SK-N-SH (cell line): Measurements from ENCODE around the gene SERINC2. TPM values are rescaled to one million over a fixed set of nuclear protein-coding genes. Genes with fewer than 3 reads are reported as not detected.

Source experiments
- CTCF ChIA-PET: fragments of 300-600, 350-600 bp; formaldehyde crosslinking; extraction: SDS; loops from one replicate; lab custom pipeline; 2021; lab: Yijun Ruan, JAX
- POLR2A ChIA-PET: fragments of 350-600 bp; sonication (Branson Sonifier 250); formaldehyde crosslinking; extraction: SDS; loops from one replicate; lab custom pipeline; 2020; ENCODE audit warnings: antibody characterized with exemption, inconsistent platforms; lab: Yijun Ruan, JAX
- DNase-seq: peaks from one replicate; pipeline ENCODE4 v3.0.0; 2012
- H2AFZ ChIP-seq: fragments of 200-600 bp; sonication (generic); 2 replicates; pipeline ENCODE4 v1.8.1; 2016; ENCODE audit warnings: antibody characterized with exemption, mild to moderate bottlenecking, low read depth
- H3F3A ChIP-seq: fragments of 200-600 bp; sonication (generic); replicated peaks from 2 replicates; pipeline ENCODE3; 2016; ENCODE audit warnings: antibody characterized with exemption, mild to moderate bottlenecking; ENCODE audit not compliant: insufficient read depth
- H3K27ac ChIP-seq, 2 experiments: fragments of 200-500 bp in 1 of 2; fragments of 200-600 bp in 1 of 2; sonication (Bioruptor generic) in 1 of 2; sonication (generic), shearing (Covaris generic) in 1 of 2; 2 replicates each; pipeline versions ENCODE4 v1.5.1 to v1.6.1; 2014 to 2016; ENCODE audit warnings: low read depth in 2 of 2, inconsistent platforms in 1 of 2, low read length in 1 of 2, mild to moderate bottlenecking in 1 of 2, mixed read lengths in 1 of 2
- H3K27me3 ChIP-seq: fragments of 200-600 bp; sonication (generic), shearing (Covaris generic); 2 replicates; pipeline ENCODE4 v1.6.1; 2016; ENCODE audit warnings: mixed run types; ENCODE audit not compliant: insufficient read depth
- H3K36me3 ChIP-seq, 2 experiments: fragments of 200-500 bp in 1 of 2; fragments of 200-600 bp in 1 of 2; sonication (Bioruptor generic) in 1 of 2; sonication (generic) in 1 of 2; replicated peaks in 1 of 2; 2 replicates each; pipeline versions ENCODE3 to v1.5.1; 2014 to 2016; ENCODE audit warnings: low read length in 1 of 2, mild to moderate bottlenecking in 1 of 2; ENCODE audit not compliant: insufficient read depth in 2 of 2, control insufficient read depth in 1 of 2
- H3K4me1 ChIP-seq, 2 experiments: fragments of 200-500 bp in 1 of 2; fragments of 200-600 bp in 1 of 2; sonication (Bioruptor generic) in 1 of 2; sonication (generic), shearing (Covaris generic) in 1 of 2; 2 replicates each; pipeline versions ENCODE4 v1.5.1 to v1.6.1; 2014 to 2016; ENCODE audit warnings: low read depth in 1 of 2, low read length in 1 of 2, mixed run types in 1 of 2; ENCODE audit not compliant: insufficient read depth in 2 of 2, control insufficient read depth in 1 of 2
- H3K4me2 ChIP-seq: fragments of 200-600 bp; sonication (generic), shearing (Covaris generic); 2 replicates; pipeline ENCODE4 v1.6.1; 2017; ENCODE audit warnings: mixed run types
- H3K4me3 ChIP-seq, 2 experiments: fragments of 200-500 bp in 1 of 2; fragments of 200-600 bp in 1 of 2; sonication (Bioruptor generic) in 1 of 2; sonication (generic), shearing (Covaris generic) in 1 of 2; 2 replicates each; pipeline versions ENCODE4 v1.5.1 to v1.8.1; 2014 to 2016; ENCODE audit warnings: low read depth in 2 of 2, inconsistent platforms in 1 of 2, low read length in 1 of 2, mild to moderate bottlenecking in 1 of 2, mixed read lengths in 1 of 2, moderate library complexity in 1 of 2
- H3K79me2 ChIP-seq: fragments of 200-600 bp; sonication (generic); 2 replicates; pipeline ENCODE4 v1.8.1; 2017; ENCODE audit warnings: mild to moderate bottlenecking; ENCODE audit not compliant: insufficient read depth
- H3K9ac ChIP-seq: fragments of 200-600 bp; sonication (generic); 2 replicates; pipeline ENCODE4 v1.6.1; 2017; ENCODE audit warnings: mixed run types
- H3K9me2 ChIP-seq: fragments of 200-600 bp; sonication (generic); 2 replicates; pipeline ENCODE4 v1.6.1; 2017; ENCODE audit warnings: mixed run types
- H3K9me3 ChIP-seq: fragments of 200-600 bp; sonication (generic); 2 replicates; pipeline ENCODE4 v1.6.1; 2017; ENCODE audit warnings: mixed run types, mild to moderate bottlenecking, moderate library complexity
- H4K20me1 ChIP-seq: fragments of 200-600 bp; sonication (generic); 2 replicates; pipeline ENCODE4 v1.6.1; 2017; ENCODE audit warnings: mild to moderate bottlenecking, mixed run types; ENCODE audit not compliant: insufficient read depth
- CHD2 ChIP-seq: fragments of 150-350 bp; IDR thresholded peaks from 2 replicates; pipeline ENCODE4 v1.6.1; 2018; ENCODE audit warnings: low read length; ENCODE audit not compliant: partially characterized antibody
- ELF1 ChIP-seq: IDR thresholded peaks from 2 replicates; pipeline ENCODE4 v1.4.0; 2012
- EP300 ChIP-seq, 2 experiments: IDR thresholded peaks; 2 replicates each; pipeline versions ENCODE4 v1.4.0 to v1.6.1; 2012; ENCODE audit warnings: borderline replicate concordance in 1 of 2, low read depth in 1 of 2, low read length in 1 of 2
- EZH2phosphoT487 ChIP-seq: fragments of 200-600 bp; sonication (generic); IDR thresholded peaks from 2 replicates; pipeline ENCODE4 v1.6.1; 2017; ENCODE audit warnings: low read depth, mixed run types, mild to moderate bottlenecking, antibody characterized with exemption, moderate library complexity, borderline replicate concordance
- FOSL2 ChIP-seq: IDR thresholded peaks from 2 replicates; pipeline ENCODE4 v1.4.0; 2012; ENCODE audit warnings: low read depth, mild to moderate bottlenecking, moderate library complexity, borderline replicate concordance
- GATA2 ChIP-seq: sonication (generic); formaldehyde crosslinking; IDR thresholded peaks from 2 replicates; pipeline ENCODE4 v1.5.0; 2020; ENCODE audit warnings: mild to moderate bottlenecking, missing genetic modification reagents
- IRF3 ChIP-seq: fragments of 150-350 bp; IDR thresholded peaks from 2 replicates; pipeline ENCODE4 v1.6.1; 2016; ENCODE audit warnings: mild to moderate bottlenecking, low read depth, low read length
- MEF2A ChIP-seq: IDR thresholded peaks from 2 replicates; pipeline ENCODE4 v1.4.0; 2012; ENCODE audit warnings: low read depth, borderline replicate concordance
- MXI1 ChIP-seq: IDR thresholded peaks from 2 replicates; pipeline ENCODE4 v1.6.1; 2012; ENCODE audit warnings: mild to moderate bottlenecking, low read depth, low read length, improper control_type of control experiment
- POLR2AphosphoS5 ChIP-seq: IDR thresholded peaks from 2 replicates; pipeline ENCODE4 v1.6.1; 2012; ENCODE audit warnings: low read depth, low read length
- RCOR1 ChIP-seq: fragments of 150-350 bp; IDR thresholded peaks from 2 replicates; pipeline ENCODE4 v1.6.1; 2017; ENCODE audit warnings: antibody characterized with exemption, low read length
- SMC3 ChIP-seq: IDR thresholded peaks from 2 replicates; pipeline ENCODE4 v1.6.1; 2012; ENCODE audit warnings: low read depth, low read length, improper control_type of control experiment
- TAF1 ChIP-seq: IDR thresholded peaks from 2 replicates; pipeline ENCODE4 v1.6.1; 2012; ENCODE audit warnings: low read depth, mild to moderate bottlenecking, low read length, moderate library complexity, borderline replicate concordance
- TCF12 ChIP-seq: IDR thresholded peaks from 2 replicates; pipeline ENCODE4 v1.4.0; 2012
- YY1 ChIP-seq: IDR thresholded peaks from 2 replicates; pipeline ENCODE4 v1.4.0; 2012; ENCODE audit warnings: low read depth, mild to moderate bottlenecking
- WGBS: methylation state at CpG from one replicate; pipeline ENCODE4 v1.1.6; 2017; ENCODE audit warnings: low lambda C conversion rate; 5-methylcytosine and 5-hydroxymethylcytosine counted together
- polyA plus RNA-seq, 3 experiments: library from polyadenylated mRNA; depleted of rRNA; stranded (reverse); fragments of >200 nt; gene quantifications; 2 replicates each; pipeline ENCODE4 v1.2.3, GENCODE V29; 2012

SERINC2 gene
- polyA plus RNA-seq, 1 of the 3 experiments (the other 2 are of a cell fraction), result 22.2 TPM

GRCh38 chr1:31425301-31426081, 12.5 kb downstream of the SERINC2 start:
- H3K9ac ChIP-seq, result no peak overlapping the region
- CTCF ChIA-PET, result interaction anchor here (0.5 to 16.8 kb wide), 6 partner anchors 31 to 244 kb away, joined by 3 to 287 read pairs (median 8); no protein-coding TSS in a partner anchor

GRCh38 chr1:31426249-31426922, 13.4 kb downstream of the SERINC2 start:
- H3K27me3 ChIP-seq, result no peaks in the 10 kb centered on the region
- POLR2A ChIA-PET, result no interaction called here
- no peak overlapping the region for H3K27ac ChIP-seq
- H2AFZ ChIP-seq, result no peak overlapping the region
- no peaks in the 10 kb centered on the region; a peak in 1 of 4 replicates for H3K4me1 ChIP-seq
- H3K9me3 ChIP-seq, result no peaks in the 10 kb centered on the region
- H3K9me2 ChIP-seq, result no peaks in the 10 kb centered on the region
- WGBS, result 79% methylated on average over 13 of the region's 14 CpGs
- H3K4me3 ChIP-seq, result no peak overlapping the region
- H3F3A ChIP-seq, result no peaks in the 10 kb centered on the region
- no peaks in the 10 kb centered on the region for H3K79me2 ChIP-seq
- H3K9ac ChIP-seq, result no peak overlapping the region
- TF ChIP-seq ELF1 (no peak), FOSL2 (no peak), YY1 (no peak), CHD2 (no peak), EP300 (IDR thresholded peaks at IDR 0.05; ENCODE audit: borderline replicate concordance in 1 of 2, low read depth in 1 of 2, low read length in 1 of 2) (no peak), POLR2AphosphoS5 (no peak), SMC3 (no peak), MEF2A (no peak), TCF12 (no peak), EZH2phosphoT487 (no peak), RCOR1 (no peak)
- TF ChIP-seq, all 33 proteins: peak for 0
- CTCF ChIA-PET, result interaction anchor here (1.3 to 16.8 kb wide), 5 partner anchors 32 to 245 kb away, joined by 4 to 287 read pairs (median 11); no protein-coding TSS in a partner anchor
- Histone ChIP-seq H3K36me3 (peaks cover 0 to 5% of the 10 kb centered on the region in 2 experiments), H3K4me2 (no peak overlapping the region), H4K20me1 (peaks cover 6% of the 10 kb centered on the region; the same call in 1 of the 2 replicates)
- no peak for DNase-seq

More at GRCh38 chr1:31425301-31426081, 12.5 kb downstream of the SERINC2 start:
- Histone ChIP-seq H3K4me2 (no peak overlapping the region), H3K9me2 (no peaks in the 10 kb centered on the region), H3K79me2 (no peaks in the 10 kb centered on the region), H2AFZ (no peak overlapping the region), H3K4me3 (no peak overlapping the region), H3K9me3 (no peaks in the 10 kb centered on the region), H3K4me1 (no peaks in the 10 kb centered on the region; a peak in 1 of 4 replicates), H3K27me3 (no peaks in the 10 kb centered on the region), H4K20me1 (peaks cover 6% of the 10 kb centered on the region; the same call in 1 of the 2 replicates), H3F3A (no peaks in the 10 kb centered on the region), H3K27ac (no peak overlapping the region), H3K36me3 (peaks cover 0 to 5% of the 10 kb centered on the region in 2 experiments)
- POLR2A ChIA-PET, result no interaction called here
- no peak for DNase-seq
- 82% methylated on average over 21 of the region's 28 CpGs for WGBS
- TF ChIP-seq GATA2 (no peak), TAF1 (no peak), IRF3 (no peak), MXI1 (no peak)
